Left ventricle myocardium inferior (tissue), 1 donor: ENCODE results near the gene G0S2. TPM values are rescaled to one million over a fixed set of nuclear protein-coding genes. Genes with fewer than 3 reads are reported as not detected.
A peak's percentile ranks its signal among the peaks of the same experiment; 100 is the strongest.
"Not testable (repeated sequence)": the region's sequence is repeated elsewhere in the genome, so short reads cannot be mapped to it uniquely, and the experiment has no call there.

Source experiments
- DNase-seq: peaks from one replicate; pipeline ENCODE4 v3.0.0-alpha.2; 2020
- H3K27ac ChIP-seq: fragments of 200-600 bp; replicated peaks from 2 replicates; pipeline ENCODE4 v1.8.0; 2021
- H3K27me3 ChIP-seq: fragments of 200-600 bp; 2 replicates; pipeline ENCODE4 v1.8.0; 2021; ENCODE audit warnings: low read depth
- H3K36me3 ChIP-seq: fragments of 200-600 bp; 2 replicates; pipeline ENCODE4 v1.8.0; 2021
- H3K4me1 ChIP-seq: fragments of 200-600 bp; 2 replicates; pipeline ENCODE4 v1.8.0; 2021
- H3K4me3 ChIP-seq: fragments of 200-600 bp; 2 replicates; pipeline ENCODE4 v1.8.0; 2021; ENCODE audit warnings: mild to moderate bottlenecking, moderate library complexity
- H3K9me3 ChIP-seq: fragments of 200-600 bp; replicated peaks from 2 replicates; pipeline ENCODE4 v1.8.0; 2021
- intact Hi-C: fragments of 100-400 bp; cut with micrococcal nuclease; formaldehyde crosslinking; loops from one replicate; pipeline ENCODE4 v1.11.0; 2022
- total RNA-seq: library from RNA; stranded (reverse); fragmentation: NEBNext Ultra II Directional; extraction: Animal tissue kit (Norgen Biotek cat#: 25700); gene quantifications from one replicate; pipeline ENCODE4 v1.2.1, GENCODE V29; 2021
- TF ChIP-seq, protein P1 (sequence below): fragments of 200-600 bp; IDR thresholded peaks from 2 replicates; pipeline ENCODE4 v1.8.0; 2021; ENCODE audit warnings: antibody characterized with exemption, mild to moderate bottlenecking, borderline replicate concordance
- donor health status: DM: no; HTN: yes; CAD: no; lungs with severe emphysema.

The G0S2 gene
- total RNA-seq, 1 donor from 2014 or later, result 307 TPM

DNA sequence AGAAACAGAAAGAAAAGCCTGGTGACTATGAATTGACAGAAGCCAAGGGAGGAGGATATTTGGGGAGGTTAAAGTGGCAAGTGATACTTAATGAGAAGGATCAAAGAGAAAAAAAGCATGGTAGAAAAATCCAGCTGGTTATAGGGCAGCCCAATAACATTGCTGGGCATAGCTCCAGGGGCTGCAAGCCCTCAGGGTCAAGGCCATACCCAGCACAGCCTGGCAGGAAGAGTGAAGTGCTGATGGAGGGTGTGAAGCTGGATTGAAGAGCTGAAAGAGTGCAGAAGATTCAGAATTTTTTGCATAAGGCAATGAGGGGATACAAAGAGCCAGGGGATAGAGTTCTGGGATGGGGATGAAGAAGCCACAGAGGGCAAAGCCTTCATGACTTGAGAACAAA, 21.5 kb downstream of the G0S2 start:
- DNase-seq, result no peak
- Histone ChIP-seq H3K4me1 (peaks cover 15% of the 10 kb centered on the region), H3K4me3 (no peak overlapping the region), H3K9me3 (no peaks in the 10 kb centered on the region), H3K27me3 (no peaks in the 10 kb centered on the region), H3K36me3 (no peaks in the 10 kb centered on the region), H3K27ac (no peak overlapping the region)
- TF ChIP-seq, protein P1, sequence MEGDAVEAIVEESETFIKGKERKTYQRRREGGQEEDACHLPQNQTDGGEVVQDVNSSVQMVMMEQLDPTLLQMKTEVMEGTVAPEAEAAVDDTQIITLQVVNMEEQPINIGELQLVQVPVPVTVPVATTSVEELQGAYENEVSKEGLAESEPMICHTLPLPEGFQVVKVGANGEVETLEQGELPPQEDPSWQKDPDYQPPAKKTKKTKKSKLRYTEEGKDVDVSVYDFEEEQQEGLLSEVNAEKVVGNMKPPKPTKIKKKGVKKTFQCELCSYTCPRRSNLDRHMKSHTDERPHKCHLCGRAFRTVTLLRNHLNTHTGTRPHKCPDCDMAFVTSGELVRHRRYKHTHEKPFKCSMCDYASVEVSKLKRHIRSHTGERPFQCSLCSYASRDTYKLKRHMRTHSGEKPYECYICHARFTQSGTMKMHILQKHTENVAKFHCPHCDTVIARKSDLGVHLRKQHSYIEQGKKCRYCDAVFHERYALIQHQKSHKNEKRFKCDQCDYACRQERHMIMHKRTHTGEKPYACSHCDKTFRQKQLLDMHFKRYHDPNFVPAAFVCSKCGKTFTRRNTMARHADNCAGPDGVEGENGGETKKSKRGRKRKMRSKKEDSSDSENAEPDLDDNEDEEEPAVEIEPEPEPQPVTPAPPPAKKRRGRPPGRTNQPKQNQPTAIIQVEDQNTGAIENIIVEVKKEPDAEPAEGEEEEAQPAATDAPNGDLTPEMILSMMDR, result no peak
- intact Hi-C loops, result loop anchor here (10.0 kb wide), 1 partner anchor 48 kb away; no protein-coding TSS in a partner anchor

DNA sequence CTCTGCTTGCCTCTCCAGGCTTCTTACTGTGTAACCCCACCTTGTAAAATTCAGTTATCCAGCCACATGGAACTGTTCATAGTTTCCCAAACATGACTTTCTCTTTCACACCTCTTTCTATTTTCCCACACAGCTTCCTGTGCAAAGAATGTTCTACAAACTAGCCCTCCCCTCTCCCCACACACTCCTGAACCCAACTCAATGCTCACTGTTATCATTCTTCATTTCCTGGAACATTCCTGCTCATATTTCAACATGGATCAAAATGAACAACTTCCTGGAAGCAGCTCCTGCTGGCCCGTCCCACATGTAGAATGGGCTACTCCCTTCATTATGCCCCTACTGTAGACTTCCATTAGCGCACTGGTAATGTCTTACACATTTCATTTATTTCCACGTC, 21.9 kb downstream of the G0S2 start:
- H3K27ac ChIP-seq, result no peak overlapping the region
- TF ChIP-seq, protein P1, result no peak
- no peak for DNase-seq
- intact Hi-C loops, result loop anchor here (10.0 kb wide), 1 partner anchor 48 kb away; no protein-coding TSS in a partner anchor
- H3K9me3 ChIP-seq, result no peaks in the 10 kb centered on the region
- H3K27me3 ChIP-seq, result no peaks in the 10 kb centered on the region
- H3K4me3 ChIP-seq, result no peak overlapping the region
- no peaks in the 10 kb centered on the region for H3K36me3 ChIP-seq
- peaks cover 12% of the 10 kb centered on the region for H3K4me1 ChIP-seq

DNA sequence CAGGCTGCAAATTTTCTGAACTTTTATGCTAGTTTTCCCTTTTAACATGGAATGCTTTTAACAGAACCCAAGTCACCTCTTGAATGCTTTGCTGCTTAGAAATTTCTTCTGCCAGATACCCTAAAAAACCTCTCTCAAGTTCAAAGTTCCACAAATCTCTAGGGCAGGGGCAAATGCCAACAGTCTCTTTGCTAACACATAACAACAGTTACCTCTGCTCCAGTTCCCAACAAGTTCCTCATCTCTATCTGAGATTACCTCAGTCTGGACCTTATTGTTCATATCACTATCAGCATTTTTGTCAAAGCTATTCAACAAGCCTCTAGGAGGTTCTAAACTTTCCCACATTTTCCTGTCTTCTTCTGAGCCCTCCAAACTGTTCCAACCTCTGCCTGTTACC, 25.5 kb downstream of the G0S2 start:
- H3K36me3 ChIP-seq, H3K27ac ChIP-seq, intact Hi-C loops, H3K4me3 ChIP-seq, H3K9me3 ChIP-seq, DNase-seq, H3K27me3 ChIP-seq: not testable (repeated sequence)
- peaks cover 23% of the 10 kb centered on the region for H3K4me1 ChIP-seq

DNA sequence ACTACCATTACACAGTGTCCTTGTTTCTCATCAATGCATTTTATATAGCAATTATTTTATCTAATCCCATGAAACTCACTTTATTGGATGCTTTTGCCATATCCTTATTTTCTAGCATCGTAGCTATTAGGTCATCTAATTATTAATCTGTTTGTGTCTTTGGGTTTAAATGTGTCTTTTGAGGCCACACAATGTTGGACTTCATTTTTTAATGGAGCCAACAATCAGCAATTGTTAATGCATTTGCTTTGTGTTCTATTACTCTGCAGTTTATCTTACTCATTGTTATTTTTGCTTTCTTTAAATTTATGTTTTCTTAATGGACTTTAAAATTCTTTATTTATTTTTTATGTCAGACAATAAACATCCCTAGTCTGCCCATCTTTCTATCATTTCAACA, 27.6 kb downstream of the G0S2 start:
- no peaks in the 10 kb centered on the region for H3K9me3 ChIP-seq
- no peaks in the 10 kb centered on the region for H3K27me3 ChIP-seq
- peaks cover 17% of the 10 kb centered on the region for H3K4me1 ChIP-seq
- no peak for DNase-seq
- no peak overlapping the region for H3K27ac ChIP-seq
- TF ChIP-seq, protein P1, result no peak
- intact Hi-C loops, result no loop called here
- H3K4me3 ChIP-seq, result no peak overlapping the region
- H3K36me3 ChIP-seq, result no peaks in the 10 kb centered on the region

DNA sequence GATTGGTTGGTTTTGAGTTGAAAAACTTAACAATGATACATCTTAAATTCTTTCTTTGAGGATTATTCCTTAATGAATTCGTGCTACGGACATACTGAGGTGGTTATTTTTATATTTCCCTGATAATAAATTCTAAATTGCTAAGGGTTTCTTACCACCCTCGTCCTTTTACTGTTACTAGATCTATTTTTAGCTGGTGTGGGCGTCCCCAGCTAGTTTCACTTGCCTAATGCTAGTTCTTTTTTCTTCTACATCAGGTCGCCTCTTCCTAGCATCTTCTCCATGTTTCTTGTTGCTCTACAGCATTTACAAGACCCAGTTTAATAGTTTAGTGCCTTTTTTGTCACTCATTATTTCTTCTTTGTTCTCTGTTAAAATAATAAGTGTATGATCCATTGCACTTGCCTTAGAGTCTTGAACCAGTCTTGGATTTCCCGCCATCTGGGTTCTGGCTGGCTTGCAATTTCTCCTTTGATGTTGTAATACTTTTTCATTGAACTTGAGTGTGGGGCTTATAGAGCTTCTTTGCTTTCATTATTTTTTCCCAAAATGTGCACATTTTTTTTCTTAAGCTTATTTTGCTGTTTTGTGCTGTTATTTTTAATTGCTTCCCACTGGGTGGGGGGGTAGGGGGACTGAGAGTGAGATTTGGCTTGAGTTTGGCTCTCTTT, 28.8 kb downstream of the G0S2 start:
- no peaks in the 10 kb centered on the region for H3K27me3 ChIP-seq
- intact Hi-C loops, result no loop called here
- H3K27ac ChIP-seq, result peak overlapping the region; percentile 35
- H3K36me3 ChIP-seq, result no peaks in the 10 kb centered on the region
- no peak overlapping the region for H3K4me3 ChIP-seq
- peaks cover 17% of the 10 kb centered on the region for H3K4me1 ChIP-seq
- no peaks in the 10 kb centered on the region for H3K9me3 ChIP-seq
- TF ChIP-seq, protein P1, result no peak
- DNase-seq, result no peak

DNA sequence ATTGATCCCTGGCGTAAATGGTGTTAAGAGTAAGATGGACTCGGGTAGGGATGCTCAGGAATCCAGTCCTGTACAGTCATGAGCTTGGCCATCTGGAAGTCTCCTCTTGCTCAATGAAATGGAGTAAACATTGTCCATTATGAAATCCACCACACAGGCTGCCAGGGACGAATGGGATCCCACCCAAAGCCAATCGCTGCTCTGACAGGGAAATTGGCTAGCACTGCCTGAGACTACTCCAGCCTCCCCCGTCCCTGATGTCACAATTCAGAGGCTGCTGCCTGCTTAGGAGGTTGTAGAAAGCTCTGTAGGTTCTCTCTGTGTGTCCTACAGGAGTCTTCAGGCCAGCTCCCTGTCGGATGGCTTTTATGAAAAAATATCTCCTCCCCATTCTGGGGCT, 29.4 kb downstream of the G0S2 start, which contains the start of gene HSD11B1:
Gene HSD11B1 (plus strand): TSS at position 263 of the 400 bp plus-strand sequence. CDS start 97 bp downstream, at position 360.
- intact Hi-C loops, result no loop called here
- DNase-seq, result peak; percentile 71
- TF ChIP-seq, protein P1, result no peak
- Histone ChIP-seq H3K36me3 (no peaks in the 10 kb centered on the region), H3K27ac (peak within 1 kb of the TSS; percentile 73), H3K4me3 (no peak within 1 kb of the TSS), H3K9me3 (no peaks in the 10 kb centered on the region), H3K27me3 (no peaks in the 10 kb centered on the region), H3K4me1 (peaks cover 17% of the 10 kb centered on the region)
